ENCODE data around the gene KLHL29.

DNA sequence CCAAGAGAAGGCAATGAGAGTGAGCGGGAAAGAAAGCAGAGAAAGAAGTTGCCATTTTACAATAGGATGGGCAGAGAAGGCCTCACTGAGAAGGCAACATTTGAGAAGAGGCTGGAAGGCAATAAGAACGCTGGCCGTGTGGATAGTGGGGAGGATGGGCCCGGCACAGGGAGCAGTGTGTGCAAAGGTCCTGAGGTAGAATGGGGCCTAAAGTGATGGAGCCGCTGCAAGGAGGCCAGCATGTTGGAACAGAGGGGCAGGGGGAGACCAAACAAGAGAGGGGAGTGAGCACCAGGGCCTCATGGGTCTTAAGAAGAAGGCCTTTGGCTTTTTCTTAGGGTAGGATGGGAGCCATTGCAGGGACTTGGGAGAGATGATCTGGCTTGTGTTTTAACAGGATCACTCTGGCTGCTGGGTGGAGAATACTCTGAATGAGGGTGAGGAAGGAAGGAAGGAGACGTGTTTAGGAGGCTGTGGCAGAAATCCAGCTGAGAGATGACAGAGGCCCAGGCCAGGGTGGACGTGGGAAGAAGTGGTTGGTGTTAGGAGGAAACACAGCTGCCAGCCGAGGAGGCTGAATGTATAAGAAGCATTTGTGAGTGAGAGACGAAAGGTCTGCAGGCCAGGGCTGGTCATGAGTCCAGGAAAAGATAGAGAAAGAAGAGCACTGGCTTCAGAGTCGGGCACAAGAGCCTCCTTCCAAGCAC lies 159.8 kb downstream of the KLHL29 start:
- TF ChIP-seq POLR2A (IDR thresholded peaks at IDR 0.05; ENCODE audit: low read depth, low read length) (no peak), TAF1 (IDR thresholded peaks at IDR 0.05; ENCODE audit: low read depth, low read length) (no peak), POLR2AphosphoS5 (IDR thresholded peaks at IDR 0.05; ENCODE audit: low read depth, low read length) (no peak), SPI1 (IDR thresholded peaks at IDR 0.05; ENCODE audit: low read depth, low read length) (no peak), POU2F2 (IDR thresholded peaks at IDR 0.05; ENCODE audit: low read depth, low read length) (no peak)
